ENCODE results near the gene LTBR.
A peak's percentile ranks its signal among the peaks of the same experiment; 100 is the strongest.
"Not testable (repeated sequence)": the region's sequence is repeated elsewhere in the genome, so short reads cannot be mapped to it uniquely, and the experiment has no call there.

The LTBR gene

GRCh38 chr12:6383572-6384498, at the start of gene LTBR:
Gene LTBR (plus strand): TSS chr12:6384162. CDS start chr12:6384359, 197 bp downstream.
- DNase-seq (ENCODE audit: low read depth, low spot score) = peak; percentile 50

- DNase-seq (ENCODE audit: low read depth, low spot score) = no peak
Measured at GRCh38 chr12:6334359-6334758, 49.6 kb upstream of the LTBR start.

GRCh38 chr12:6334940-6335450, 49.0 kb upstream of the LTBR start:
- DNase-seq (ENCODE audit: low read depth, low spot score) = no peak

GRCh38 chr12:6335451-6336078, 48.4 kb upstream of the LTBR start:
- no peak for DNase-seq (ENCODE audit: low read depth, low spot score)

GRCh38 chr12:6336079-6336888, 47.7 kb upstream of the LTBR start:
- peak; percentile 99 for DNase-seq (ENCODE audit: low read depth, low spot score)

- DNase-seq (ENCODE audit: low read depth, low spot score) = no peak
Measured at GRCh38 chr12:6336889-6337853, 46.8 kb upstream of the LTBR start.

GRCh38 chr12:6337958-6338433, 46.0 kb upstream of the LTBR start:
- no peak for DNase-seq (ENCODE audit: low read depth, low spot score)

GRCh38 chr12:6338536-6338935, 45.4 kb upstream of the LTBR start:
- not testable (repeated sequence) for DNase-seq (ENCODE audit: low read depth, low spot score)

GRCh38 chr12:6338955-6339354, 45.0 kb upstream of the LTBR start:
- DNase-seq (ENCODE audit: low read depth, low spot score) = no peak

- no peak for DNase-seq (ENCODE audit: low read depth, low spot score)
Measured at GRCh38 chr12:6340032-6340638, 43.8 kb upstream of the LTBR start.

GRCh38 chr12:6340745-6341416, 43.1 kb upstream of the LTBR start:
- DNase-seq (ENCODE audit: low read depth, low spot score) = no peak

GRCh38 chr12:6341417-6342139, 42.4 kb upstream of the LTBR start, which contains the start of gene TNFRSF1A:
Gene TNFRSF1A (minus strand): TSS chr12:6342076. CDS start chr12:6341814, 262 bp downstream.
- DNase-seq (ENCODE audit: low read depth, low spot score) = no peak

GRCh38 chr12:6342140-6342889, 41.6 kb upstream of the LTBR start:
- DNase-seq (ENCODE audit: low read depth, low spot score) = no peak

GRCh38 chr12:6343518-6343917, 40.4 kb upstream of the LTBR start:
- DNase-seq (ENCODE audit: low read depth, low spot score) = no peak

GRCh38 chr12:6344101-6344660, 39.8 kb upstream of the LTBR start:
- not testable (repeated sequence) for DNase-seq (ENCODE audit: low read depth, low spot score)

GRCh38 chr12:6345319-6346091, 38.5 kb upstream of the LTBR start:
- peak; percentile 75 for DNase-seq (ENCODE audit: low read depth, low spot score)
